HG02852 (cell line): ENCODE results near the gene CDHR2.

ENCODE experiments used
- ATAC-seq: cut with Tn5 transposase; IDR thresholded peaks from one replicate; pipeline ENCODE4 v1.9.1; 2021; ENCODE audit warnings: mild to moderate bottlenecking, moderate library complexity; ENCODE audit not compliant: unreplicated experiment

Gene CDHR2, protein sequence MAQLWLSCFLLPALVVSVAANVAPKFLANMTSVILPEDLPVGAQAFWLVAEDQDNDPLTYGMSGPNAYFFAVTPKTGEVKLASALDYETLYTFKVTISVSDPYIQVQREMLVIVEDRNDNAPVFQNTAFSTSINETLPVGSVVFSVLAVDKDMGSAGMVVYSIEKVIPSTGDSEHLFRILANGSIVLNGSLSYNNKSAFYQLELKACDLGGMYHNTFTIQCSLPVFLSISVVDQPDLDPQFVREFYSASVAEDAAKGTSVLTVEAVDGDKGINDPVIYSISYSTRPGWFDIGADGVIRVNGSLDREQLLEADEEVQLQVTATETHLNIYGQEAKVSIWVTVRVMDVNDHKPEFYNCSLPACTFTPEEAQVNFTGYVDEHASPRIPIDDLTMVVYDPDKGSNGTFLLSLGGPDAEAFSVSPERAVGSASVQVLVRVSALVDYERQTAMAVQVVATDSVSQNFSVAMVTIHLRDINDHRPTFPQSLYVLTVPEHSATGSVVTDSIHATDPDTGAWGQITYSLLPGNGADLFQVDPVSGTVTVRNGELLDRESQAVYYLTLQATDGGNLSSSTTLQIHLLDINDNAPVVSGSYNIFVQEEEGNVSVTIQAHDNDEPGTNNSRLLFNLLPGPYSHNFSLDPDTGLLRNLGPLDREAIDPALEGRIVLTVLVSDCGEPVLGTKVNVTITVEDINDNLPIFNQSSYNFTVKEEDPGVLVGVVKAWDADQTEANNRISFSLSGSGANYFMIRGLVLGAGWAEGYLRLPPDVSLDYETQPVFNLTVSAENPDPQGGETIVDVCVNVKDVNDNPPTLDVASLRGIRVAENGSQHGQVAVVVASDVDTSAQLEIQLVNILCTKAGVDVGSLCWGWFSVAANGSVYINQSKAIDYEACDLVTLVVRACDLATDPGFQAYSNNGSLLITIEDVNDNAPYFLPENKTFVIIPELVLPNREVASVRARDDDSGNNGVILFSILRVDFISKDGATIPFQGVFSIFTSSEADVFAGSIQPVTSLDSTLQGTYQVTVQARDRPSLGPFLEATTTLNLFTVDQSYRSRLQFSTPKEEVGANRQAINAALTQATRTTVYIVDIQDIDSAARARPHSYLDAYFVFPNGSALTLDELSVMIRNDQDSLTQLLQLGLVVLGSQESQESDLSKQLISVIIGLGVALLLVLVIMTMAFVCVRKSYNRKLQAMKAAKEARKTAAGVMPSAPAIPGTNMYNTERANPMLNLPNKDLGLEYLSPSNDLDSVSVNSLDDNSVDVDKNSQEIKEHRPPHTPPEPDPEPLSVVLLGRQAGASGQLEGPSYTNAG (N-terminal part only)

DNA sequence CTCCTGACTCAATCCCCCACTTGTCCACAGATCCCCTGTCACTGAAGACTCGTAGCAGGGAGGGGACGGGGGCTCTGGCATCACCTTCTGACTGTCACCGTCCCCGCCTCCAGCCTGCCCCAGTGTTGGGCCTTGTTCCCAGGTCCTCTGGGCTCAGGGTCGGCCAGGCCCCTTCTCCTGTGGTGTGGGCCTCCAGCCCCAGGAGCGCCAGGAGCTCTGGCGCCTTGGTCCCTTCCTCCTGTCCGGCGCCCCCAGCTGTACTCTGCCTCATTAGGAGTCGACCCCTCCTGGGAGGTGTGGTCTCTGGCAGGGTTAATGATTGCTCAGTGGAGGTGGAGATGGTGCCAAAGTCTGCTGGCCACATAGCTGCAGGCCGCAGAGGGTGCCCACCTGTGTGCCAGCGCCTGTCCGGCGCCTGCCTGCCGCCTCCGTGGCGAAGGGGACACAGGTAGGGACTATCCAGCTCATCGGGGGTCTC lies at the start of gene CDHR2:
CDHR2 (plus strand) TSS at position 376 of the 478 bp plus-strand sequence. CDS start 16,011 bp downstream, outside the sequence.
- ATAC-seq, result no peak

DNA sequence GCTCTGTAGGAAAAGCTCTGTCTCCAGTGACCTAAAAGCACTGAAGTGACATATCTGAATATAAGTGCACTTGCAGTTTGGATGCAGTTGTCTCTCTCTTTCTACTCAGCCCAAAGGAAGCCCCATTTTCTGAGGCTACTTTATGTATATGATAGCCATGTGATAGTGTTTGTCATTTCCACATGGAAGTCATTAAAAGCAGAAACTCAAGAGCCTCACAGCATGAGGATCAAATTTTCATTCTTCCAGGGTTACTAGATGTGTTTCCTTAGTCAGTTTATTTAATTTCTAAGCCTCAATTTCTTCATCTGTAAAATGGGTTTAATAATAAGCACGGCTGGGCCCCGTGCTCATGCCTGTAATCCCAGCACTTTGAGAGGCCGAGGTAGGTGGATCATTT lies 48.6 kb upstream of the CDHR2 start:
- no peak for ATAC-seq

DNA sequence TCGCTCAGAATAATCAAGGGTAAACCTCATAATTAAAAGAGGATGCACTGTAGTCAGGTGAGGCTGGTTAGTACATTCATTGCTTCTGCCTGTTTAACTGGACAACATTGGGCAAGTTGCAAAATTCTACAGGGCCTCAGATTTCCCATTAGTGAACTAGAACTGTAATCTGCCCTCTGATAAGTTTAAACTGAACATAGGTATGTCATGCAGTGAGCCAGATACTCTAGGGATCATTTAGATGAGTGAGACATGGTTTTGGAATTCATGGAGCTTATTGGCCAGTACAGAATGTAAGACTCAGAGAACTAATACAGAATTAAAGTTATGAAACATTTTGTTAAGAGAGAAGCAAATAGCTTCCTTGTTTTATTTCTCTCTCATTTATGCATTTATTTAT lies 47.8 kb upstream of the CDHR2 start:
- no peak for ATAC-seq

DNA sequence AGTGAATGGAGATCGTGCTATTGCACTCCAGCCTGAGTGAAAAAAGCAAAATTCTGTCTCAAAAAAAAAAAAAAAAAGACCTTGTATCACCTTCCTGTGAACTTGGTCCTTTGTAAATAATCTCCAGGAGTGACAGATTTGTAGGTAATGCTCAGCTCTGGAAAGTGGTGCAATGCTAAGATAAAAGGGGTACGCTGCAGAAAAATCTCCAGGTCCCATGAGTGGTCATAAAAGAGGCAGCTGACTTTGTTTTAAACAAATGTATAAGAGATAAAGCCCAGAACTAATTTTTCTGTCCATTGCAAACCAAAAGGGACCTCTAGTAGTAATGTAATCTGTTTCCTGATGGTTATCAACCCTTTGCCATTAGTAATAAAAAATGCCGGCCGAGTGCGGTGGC lies 45.6 kb upstream of the CDHR2 start:
- ATAC-seq, result no peak

DNA sequence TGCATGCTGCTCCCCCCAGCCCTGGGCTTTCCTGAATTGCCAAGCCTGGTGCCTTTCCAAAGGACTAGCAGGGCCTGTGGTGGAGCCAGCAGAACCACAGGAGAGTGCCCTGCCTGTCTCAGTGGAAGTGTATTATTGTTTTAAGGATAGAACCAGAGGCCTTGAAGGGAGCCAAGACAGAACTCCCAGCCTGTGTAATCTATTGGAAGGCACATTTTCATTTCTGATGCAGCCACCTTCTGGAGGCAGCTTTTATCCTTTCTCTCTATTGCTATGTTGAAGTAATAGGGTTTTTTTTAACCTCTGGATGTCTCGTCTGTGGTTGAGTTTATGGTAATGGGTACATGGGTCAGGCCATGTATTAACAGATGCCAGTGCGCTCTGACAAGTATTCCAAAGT lies 41.2 kb upstream of the CDHR2 start:
- ATAC-seq, result no peak

DNA sequence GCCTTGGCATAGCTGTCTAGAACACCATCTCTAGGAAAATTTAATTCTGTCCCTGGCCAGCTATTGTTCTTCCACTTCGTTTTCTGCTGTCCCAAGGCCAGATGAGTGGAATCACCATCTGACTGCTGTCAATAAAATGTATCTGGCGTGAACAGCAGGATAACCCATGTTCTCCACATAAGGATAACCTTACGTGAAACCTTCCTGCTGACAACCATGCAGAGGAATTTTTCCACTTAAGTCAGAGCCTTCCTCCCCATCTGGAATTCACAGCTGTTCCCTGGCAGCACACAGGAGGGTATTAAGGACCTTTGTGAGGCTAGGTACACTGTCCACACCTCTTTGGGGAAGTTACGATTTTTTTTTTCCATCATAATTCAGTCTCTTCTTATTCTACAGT lies 40.5 kb upstream of the CDHR2 start:
- ATAC-seq, result no peak

DNA sequence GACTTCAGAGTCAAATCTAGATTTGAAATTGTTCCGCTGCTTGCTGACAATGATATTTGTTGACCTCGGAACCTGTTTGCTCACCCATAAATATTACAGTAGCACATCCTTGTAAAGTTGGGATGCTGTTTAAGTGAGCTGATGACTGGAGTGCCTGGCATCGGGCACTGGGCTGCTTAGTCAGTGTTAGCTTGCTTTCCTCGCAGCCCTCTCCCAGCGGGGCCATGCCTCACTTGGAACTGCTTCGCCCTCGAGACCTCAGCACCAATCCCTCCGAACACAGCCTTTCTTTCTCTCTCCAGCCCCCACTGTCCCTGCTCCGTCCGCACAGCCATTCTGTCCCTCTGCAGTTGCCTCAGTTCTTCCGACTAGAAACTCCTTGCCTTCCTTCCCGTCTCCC lies 35.4 kb upstream of the CDHR2 start:
- ATAC-seq, result no peak

DNA sequence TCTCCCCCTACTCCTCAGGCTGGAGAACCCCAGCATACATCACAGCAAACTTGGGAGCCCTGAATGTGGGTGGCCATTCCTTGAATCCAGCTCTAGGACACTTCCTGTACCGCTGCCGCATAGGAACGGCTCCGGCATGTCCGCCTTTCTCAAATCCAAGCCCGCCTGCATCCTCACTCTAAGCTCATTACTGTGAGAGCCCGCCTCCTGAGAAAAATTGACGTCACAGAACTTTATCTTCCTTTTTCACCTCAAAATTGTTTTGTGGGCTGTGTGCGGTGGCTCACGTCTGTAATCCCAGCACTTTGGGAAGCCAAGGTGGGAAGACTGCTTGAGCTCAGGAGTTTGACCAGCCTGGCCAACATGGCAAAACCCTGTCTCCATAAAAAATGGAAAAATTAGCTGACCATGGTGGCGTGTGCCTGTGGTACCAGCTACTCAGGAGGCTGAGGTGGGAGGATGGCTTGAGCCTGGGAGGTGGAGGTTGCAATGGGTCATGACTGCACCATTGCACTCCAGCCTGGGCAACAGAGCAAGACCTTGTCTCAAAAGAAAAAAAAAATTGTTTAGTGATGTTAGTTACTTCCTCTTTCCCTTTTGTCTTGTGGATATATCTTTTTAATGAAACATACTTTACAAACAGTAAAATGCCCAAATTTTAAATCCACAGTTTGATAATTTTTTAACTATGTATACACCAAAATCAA lies 34.7 kb upstream of the CDHR2 start:
- no peak for ATAC-seq

DNA sequence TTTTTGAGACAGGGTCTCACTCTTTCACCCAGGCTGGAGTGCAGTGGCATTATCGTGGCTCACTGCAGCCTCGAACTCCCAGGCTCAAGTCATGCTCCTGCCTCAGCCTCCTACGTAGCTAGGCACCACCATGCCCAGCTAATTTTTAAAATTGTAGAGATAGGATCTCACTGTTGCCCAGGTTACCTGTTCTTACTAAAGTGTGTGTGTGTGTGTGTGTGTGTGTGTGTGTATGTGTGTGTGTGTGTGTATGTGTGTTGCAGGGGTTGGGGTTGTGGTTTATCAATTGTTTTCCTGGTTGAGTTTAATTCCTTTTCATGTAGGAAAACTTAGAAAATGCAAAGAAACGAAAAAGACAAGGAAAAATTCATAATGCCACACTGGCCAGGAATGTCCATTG lies 33.7 kb upstream of the CDHR2 start:
- ATAC-seq, result no peak

DNA sequence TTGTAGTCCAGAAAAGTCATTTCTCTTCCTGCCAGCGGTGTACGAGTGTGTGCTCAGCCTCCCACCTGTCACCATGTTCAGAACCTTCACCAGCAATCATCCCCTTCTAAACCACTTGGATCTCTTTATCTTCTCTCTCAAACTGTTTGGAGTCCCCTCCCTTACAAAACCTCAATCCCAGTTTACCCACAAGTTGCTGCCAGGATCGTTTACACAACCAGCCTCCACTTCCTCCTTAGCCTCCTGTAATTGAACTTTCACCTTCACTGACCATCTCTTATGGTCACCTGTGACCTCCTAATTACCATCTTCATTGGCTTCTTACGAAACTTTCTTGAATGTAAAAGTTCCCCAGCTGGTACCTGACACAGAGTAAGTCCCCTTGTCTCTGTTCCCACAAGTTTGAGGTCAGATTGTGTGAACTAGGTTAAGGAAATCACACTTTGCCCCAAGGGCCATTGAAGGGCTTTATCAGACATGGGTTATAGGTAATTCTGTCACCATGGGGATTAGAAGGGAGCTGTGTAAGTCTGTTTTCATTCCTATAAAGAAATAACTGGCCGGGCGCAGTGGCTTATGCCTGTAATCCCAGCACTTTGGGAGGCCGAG lies 32.0 kb upstream of the CDHR2 start:
- no peak for ATAC-seq

DNA sequence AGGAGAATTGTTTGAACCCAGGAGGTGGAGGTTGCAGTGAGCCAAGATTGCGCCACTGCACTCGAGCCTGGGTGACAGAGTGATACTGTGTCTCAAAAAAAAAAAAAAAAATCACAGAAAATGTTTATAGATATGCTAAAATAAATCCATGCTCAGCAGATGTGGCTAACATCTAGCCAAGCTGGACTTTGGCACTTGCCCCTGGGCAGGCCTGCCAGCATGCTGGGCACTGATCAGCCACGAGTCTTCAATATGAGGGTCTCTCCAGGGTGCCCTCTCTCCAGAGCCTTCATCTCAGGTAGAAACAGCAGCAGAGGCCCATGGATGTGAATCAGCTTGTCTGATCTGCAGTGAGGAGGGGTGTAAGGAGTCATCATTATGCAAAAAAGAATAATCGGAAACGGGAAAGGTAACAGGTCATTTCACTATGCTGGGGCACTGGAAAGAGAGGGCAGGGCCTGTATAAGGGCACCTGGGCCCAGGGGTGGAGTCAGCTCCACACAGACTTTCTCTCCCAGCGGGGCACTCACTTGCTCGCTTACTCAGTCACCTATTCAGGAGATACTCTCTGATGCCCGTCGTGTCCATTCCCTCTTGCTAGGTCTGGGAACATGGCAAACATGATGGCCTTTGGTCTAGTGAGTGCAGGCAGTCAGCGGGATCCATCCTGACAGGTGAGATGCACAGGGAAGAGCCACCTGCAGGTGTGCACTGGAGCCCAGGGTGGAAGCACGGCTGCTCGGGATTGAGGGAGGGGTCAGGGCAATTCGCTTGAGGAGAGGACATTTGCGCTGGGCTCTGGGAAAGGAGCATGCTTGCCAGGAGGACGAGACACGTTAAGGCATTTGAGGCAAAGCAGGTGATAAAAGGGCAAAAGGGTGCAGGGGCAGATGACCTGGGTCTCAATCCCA lies 29.1 kb upstream of the CDHR2 start:
- ATAC-seq, result no peak

DNA sequence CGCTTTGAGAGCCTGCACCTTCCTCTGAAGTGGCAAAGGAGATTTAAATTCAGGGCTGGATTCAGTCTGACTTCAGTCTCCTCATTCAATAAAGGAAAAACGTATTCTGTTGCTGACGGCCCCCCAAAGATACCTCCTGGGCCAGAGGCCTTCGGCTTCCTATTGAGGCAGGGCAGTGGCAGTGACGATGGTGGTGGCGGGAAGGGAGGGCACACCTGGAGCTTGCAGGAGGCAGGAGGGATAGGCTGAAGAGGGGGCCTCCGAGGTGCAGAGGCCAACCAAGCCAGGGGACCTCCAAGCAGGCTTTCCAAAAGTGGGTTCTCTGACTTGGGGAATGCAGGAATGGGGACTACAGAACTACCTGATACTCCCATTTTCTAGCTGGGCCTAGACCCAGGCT lies 27.9 kb upstream of the CDHR2 start:
- ATAC-seq, result no peak

DNA sequence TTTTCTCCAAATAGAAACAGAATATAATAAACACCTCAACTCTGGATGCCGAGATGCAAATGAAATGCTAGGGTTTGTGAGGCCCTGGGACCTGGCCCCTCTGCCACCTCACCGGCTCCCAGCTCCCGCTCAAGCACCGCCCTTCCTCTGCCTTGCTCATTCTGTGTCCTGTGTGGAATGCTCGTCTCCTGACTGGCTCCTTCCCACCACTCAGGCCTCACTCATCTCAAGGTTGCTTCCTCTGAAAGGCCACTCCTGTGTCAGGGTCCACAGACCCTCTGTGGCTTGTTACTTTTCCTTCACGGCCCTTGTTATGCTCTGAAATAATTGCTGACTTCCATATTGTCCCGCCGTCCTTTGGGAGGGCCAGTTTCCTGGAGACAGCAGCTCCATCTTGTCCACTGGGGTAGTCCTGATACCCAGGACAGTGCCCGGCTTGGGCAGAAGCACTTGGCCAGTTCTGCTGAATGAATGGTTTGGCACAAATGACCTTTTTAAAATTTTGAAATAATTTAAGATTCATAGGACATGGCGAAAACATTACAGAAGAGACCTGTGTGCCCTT lies 27.4 kb upstream of the CDHR2 start:
- ATAC-seq, result no peak

DNA sequence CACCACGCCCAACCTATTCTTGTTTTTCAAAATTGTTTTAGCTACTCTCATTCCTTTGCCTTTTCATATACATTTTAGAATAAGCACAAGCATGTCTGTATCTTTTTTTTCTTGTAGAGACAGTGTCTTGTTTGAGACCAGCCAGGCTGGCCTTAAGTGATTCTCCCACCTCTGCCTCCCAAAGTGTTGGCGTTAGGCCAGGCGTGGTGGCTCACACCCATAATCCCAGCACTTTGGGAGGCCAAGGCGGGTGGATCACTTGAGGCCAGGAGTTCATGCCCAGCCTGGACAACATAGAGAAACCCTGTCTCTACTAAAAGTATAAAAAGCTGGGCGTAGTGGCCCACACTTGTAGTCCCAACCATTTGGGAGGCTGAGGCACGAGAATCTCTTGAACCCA lies 25.0 kb upstream of the CDHR2 start:
- ATAC-seq, result no peak

DNA sequence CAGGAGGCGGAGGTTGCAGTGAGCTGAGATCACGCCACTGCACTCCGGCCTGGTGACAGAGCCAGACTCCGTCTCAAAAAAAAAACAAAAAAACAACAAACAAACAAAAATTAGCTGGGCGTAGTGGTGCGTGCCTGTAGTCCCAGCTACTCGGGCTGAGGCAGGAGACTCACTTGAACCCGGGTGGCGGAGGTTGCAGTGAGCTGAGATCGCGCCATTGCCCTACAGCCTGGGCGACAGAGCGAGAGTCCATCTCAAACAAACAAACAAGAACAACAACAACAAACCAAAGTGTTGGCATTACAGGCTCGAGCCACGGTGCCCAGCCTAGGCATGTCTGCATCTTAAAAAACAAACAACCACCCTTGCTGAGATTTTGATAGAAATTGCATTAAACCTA lies 24.2 kb upstream of the CDHR2 start:
- ATAC-seq, result no peak

DNA sequence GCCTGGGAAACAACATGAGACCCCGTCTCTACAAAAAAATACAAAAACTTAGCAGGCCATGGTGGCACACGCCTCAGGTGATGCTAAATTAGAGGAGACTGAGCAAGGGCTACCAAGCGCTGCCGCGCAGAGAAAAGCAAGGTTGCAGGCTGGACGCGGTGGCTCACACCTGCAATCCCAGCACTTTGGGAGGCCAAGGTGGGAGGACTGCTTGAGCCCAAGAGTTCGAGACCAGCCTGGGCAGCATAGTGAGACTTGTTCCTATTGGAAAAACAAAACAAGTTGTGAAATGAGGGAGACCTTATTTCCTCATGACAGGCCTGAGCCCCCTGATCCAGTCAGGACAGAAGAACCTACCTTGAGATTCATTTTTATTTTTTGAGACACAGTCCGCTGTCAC lies 23.5 kb upstream of the CDHR2 start:
- no peak for ATAC-seq

DNA sequence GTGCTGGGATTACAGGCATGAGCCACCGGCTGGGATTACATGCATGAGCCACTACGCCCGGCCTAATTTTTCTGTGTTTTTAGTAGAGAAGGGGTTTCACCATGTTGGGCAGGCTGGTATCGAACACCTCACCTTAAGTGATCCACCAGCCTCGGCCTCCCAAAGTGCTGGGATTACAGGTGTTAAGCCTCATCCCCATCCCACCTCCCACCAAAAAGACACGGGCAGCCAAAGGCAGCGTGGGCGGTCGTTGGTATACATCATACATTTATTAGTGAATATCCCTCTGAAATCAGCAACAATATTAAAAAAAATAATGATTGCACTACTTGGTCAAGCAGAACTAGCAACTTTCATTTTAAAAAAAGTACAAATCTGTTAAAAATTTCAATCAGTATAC lies 22.7 kb upstream of the CDHR2 start:
- ATAC-seq, result no peak
